SK-N-SH (cell line): ENCODE results near the gene TMEM26. TPM values are rescaled to one million over a fixed set of nuclear protein-coding genes. Genes with fewer than 3 reads are reported as not detected.

Experiments used
- CTCF ChIA-PET: fragments of 300-600, 350-600 bp; formaldehyde crosslinking; extraction: SDS; loops from one replicate; lab custom pipeline; 2021; lab: Yijun Ruan, JAX
- POLR2A ChIA-PET: fragments of 350-600 bp; sonication (Branson Sonifier 250); formaldehyde crosslinking; extraction: SDS; loops from one replicate; lab custom pipeline; 2020; ENCODE audit warnings: antibody characterized with exemption, inconsistent platforms; lab: Yijun Ruan, JAX
- DNase-seq: peaks from one replicate; pipeline ENCODE4 v3.0.0; 2012
- H2AFZ ChIP-seq: fragments of 200-600 bp; sonication (generic); 2 replicates; pipeline ENCODE4 v1.8.1; 2016; ENCODE audit warnings: antibody characterized with exemption, mild to moderate bottlenecking, low read depth
- H3F3A ChIP-seq: fragments of 200-600 bp; sonication (generic); replicated peaks from 2 replicates; pipeline ENCODE3; 2016; ENCODE audit warnings: antibody characterized with exemption, mild to moderate bottlenecking; ENCODE audit not compliant: insufficient read depth
- H3K27ac ChIP-seq, 2 experiments: fragments of 200-500 bp in 1 of 2; fragments of 200-600 bp in 1 of 2; sonication (Bioruptor generic) in 1 of 2; sonication (generic), shearing (Covaris generic) in 1 of 2; 2 replicates each; pipeline versions ENCODE4 v1.5.1 to v1.6.1; 2014 to 2016; ENCODE audit warnings: low read depth in 2 of 2, inconsistent platforms in 1 of 2, low read length in 1 of 2, mild to moderate bottlenecking in 1 of 2, mixed read lengths in 1 of 2
- H3K27me3 ChIP-seq: fragments of 200-600 bp; sonication (generic), shearing (Covaris generic); 2 replicates; pipeline ENCODE4 v1.6.1; 2016; ENCODE audit warnings: mixed run types; ENCODE audit not compliant: insufficient read depth
- H3K36me3 ChIP-seq, 2 experiments: fragments of 200-500 bp in 1 of 2; fragments of 200-600 bp in 1 of 2; sonication (Bioruptor generic) in 1 of 2; sonication (generic) in 1 of 2; replicated peaks in 1 of 2; 2 replicates each; pipeline versions ENCODE3 to v1.5.1; 2014 to 2016; ENCODE audit warnings: low read length in 1 of 2, mild to moderate bottlenecking in 1 of 2; ENCODE audit not compliant: insufficient read depth in 2 of 2, control insufficient read depth in 1 of 2
- H3K4me1 ChIP-seq, 2 experiments: fragments of 200-500 bp in 1 of 2; fragments of 200-600 bp in 1 of 2; sonication (Bioruptor generic) in 1 of 2; sonication (generic), shearing (Covaris generic) in 1 of 2; 2 replicates each; pipeline versions ENCODE4 v1.5.1 to v1.6.1; 2014 to 2016; ENCODE audit warnings: low read depth in 1 of 2, low read length in 1 of 2, mixed run types in 1 of 2; ENCODE audit not compliant: insufficient read depth in 2 of 2, control insufficient read depth in 1 of 2
- H3K4me2 ChIP-seq: fragments of 200-600 bp; sonication (generic), shearing (Covaris generic); 2 replicates; pipeline ENCODE4 v1.6.1; 2017; ENCODE audit warnings: mixed run types
- H3K4me3 ChIP-seq, 2 experiments: fragments of 200-500 bp in 1 of 2; fragments of 200-600 bp in 1 of 2; sonication (Bioruptor generic) in 1 of 2; sonication (generic), shearing (Covaris generic) in 1 of 2; 2 replicates each; pipeline versions ENCODE4 v1.5.1 to v1.8.1; 2014 to 2016; ENCODE audit warnings: low read depth in 2 of 2, inconsistent platforms in 1 of 2, low read length in 1 of 2, mild to moderate bottlenecking in 1 of 2, mixed read lengths in 1 of 2, moderate library complexity in 1 of 2
- H3K79me2 ChIP-seq: fragments of 200-600 bp; sonication (generic); 2 replicates; pipeline ENCODE4 v1.8.1; 2017; ENCODE audit warnings: mild to moderate bottlenecking; ENCODE audit not compliant: insufficient read depth
- H3K9ac ChIP-seq: fragments of 200-600 bp; sonication (generic); 2 replicates; pipeline ENCODE4 v1.6.1; 2017; ENCODE audit warnings: mixed run types
- H3K9me2 ChIP-seq: fragments of 200-600 bp; sonication (generic); 2 replicates; pipeline ENCODE4 v1.6.1; 2017; ENCODE audit warnings: mixed run types
- H3K9me3 ChIP-seq: fragments of 200-600 bp; sonication (generic); 2 replicates; pipeline ENCODE4 v1.6.1; 2017; ENCODE audit warnings: mixed run types, mild to moderate bottlenecking, moderate library complexity
- H4K20me1 ChIP-seq: fragments of 200-600 bp; sonication (generic); 2 replicates; pipeline ENCODE4 v1.6.1; 2017; ENCODE audit warnings: mild to moderate bottlenecking, mixed run types; ENCODE audit not compliant: insufficient read depth
- CHD2 ChIP-seq: fragments of 150-350 bp; IDR thresholded peaks from 2 replicates; pipeline ENCODE4 v1.6.1; 2018; ENCODE audit warnings: low read length; ENCODE audit not compliant: partially characterized antibody
- ELF1 ChIP-seq: IDR thresholded peaks from 2 replicates; pipeline ENCODE4 v1.4.0; 2012
- FOXJ3 ChIP-seq: sonication (generic); formaldehyde crosslinking; IDR thresholded peaks from 2 replicates; pipeline ENCODE4 v1.5.1; 2020; ENCODE audit warnings: mild to moderate bottlenecking, missing genetic modification reagents
- GABPA ChIP-seq: IDR thresholded peaks from 2 replicates; pipeline ENCODE4 v1.4.0; 2012; ENCODE audit warnings: low read depth, mild to moderate bottlenecking
- GATA2 ChIP-seq: sonication (generic); formaldehyde crosslinking; IDR thresholded peaks from 2 replicates; pipeline ENCODE4 v1.5.0; 2020; ENCODE audit warnings: mild to moderate bottlenecking, missing genetic modification reagents
- MEF2A ChIP-seq: IDR thresholded peaks from 2 replicates; pipeline ENCODE4 v1.4.0; 2012; ENCODE audit warnings: low read depth, borderline replicate concordance
- RFX5 ChIP-seq: IDR thresholded peaks from 2 replicates; pipeline ENCODE4 v1.6.1; 2012; ENCODE audit warnings: mild to moderate bottlenecking, improper control_type of control experiment, low read length
- RXRA ChIP-seq: IDR thresholded peaks from 2 replicates; pipeline ENCODE4 v1.4.0; 2012; ENCODE audit warnings: low read depth, mild to moderate bottlenecking, borderline replicate concordance
- SMC3 ChIP-seq: IDR thresholded peaks from 2 replicates; pipeline ENCODE4 v1.6.1; 2012; ENCODE audit warnings: low read depth, low read length, improper control_type of control experiment
- TAF1 ChIP-seq: IDR thresholded peaks from 2 replicates; pipeline ENCODE4 v1.6.1; 2012; ENCODE audit warnings: low read depth, mild to moderate bottlenecking, low read length, moderate library complexity, borderline replicate concordance
- TCF12 ChIP-seq: IDR thresholded peaks from 2 replicates; pipeline ENCODE4 v1.4.0; 2012
- WGBS: methylation state at CpG from one replicate; pipeline ENCODE4 v1.1.6; 2017; ENCODE audit warnings: low lambda C conversion rate; 5-methylcytosine and 5-hydroxymethylcytosine counted together
- polyA plus RNA-seq, 3 experiments: library from polyadenylated mRNA; depleted of rRNA; stranded (reverse); fragments of >200 nt; gene quantifications; 2 replicates each; pipeline ENCODE4 v1.2.3, GENCODE V29; 2012
- TF ChIP-seq, protein P1 (sequence below): IDR thresholded peaks from 2 replicates; pipeline ENCODE4; 2012
- TF ChIP-seq, protein P2 (sequence below): IDR thresholded peaks from 2 replicates; pipeline ENCODE4 v1.4.0; 2012; ENCODE audit warnings: low read depth
- TF ChIP-seq, protein P3 (sequence below): IDR thresholded peaks from 2 replicates; pipeline ENCODE4 v1.4.0; 2012; ENCODE audit warnings: low read depth, borderline replicate concordance
- TF ChIP-seq, protein P4 (sequence below): fragments of 200-600 bp; sonication (generic); IDR thresholded peaks from 2 replicates; pipeline ENCODE4 v1.6.1; 2017; ENCODE audit warnings: antibody characterized with exemption, mild to moderate bottlenecking, moderate library complexity

The TMEM26 gene
- polyA plus RNA-seq, 1 of the 3 experiments (the other 2 are of a cell fraction): 0.05 TPM

DNA sequence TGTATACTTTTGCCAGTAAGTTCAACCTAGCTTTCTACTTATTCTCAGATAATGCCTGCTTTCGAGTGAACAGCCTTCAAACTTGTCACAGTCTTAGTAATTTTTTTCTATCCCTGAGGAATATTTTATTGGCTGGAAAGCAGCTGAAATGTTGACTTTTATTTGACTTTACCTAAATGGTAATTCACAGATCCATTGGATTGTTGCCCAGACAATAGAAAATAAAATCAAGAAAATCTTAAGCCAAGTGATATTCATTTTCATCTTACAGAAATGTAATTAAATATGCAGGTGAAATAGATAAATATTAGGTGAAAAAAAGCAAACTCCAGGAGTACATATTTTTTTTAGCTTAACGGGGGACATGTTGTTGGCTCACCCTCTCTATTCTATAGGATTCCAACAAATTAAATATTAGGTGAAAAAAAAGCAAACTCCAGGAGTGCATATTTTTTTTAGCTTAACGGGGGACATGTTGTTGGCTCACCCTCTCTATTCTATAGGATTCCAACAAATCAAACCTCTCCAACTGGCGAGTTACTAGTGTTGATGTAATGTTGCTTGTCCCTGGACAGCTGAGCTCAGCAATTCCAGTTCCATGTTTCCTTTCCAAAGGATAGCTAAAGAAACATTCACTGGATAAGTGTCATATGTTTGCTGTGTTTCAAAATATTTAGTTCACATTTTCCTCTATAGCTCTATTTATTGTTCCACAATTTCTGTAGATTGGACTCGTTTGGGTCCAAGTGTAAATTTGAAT is 4.2 kb downstream of the TMEM26 start:
- Histone ChIP-seq H3K36me3 (no peaks in the 10 kb centered on the region), H3K4me2 (no peak overlapping the region), H3K79me2 (no peaks in the 10 kb centered on the region), H3K27me3 (no peaks in the 10 kb centered on the region), H3K9me2 (no peaks in the 10 kb centered on the region), H3K4me3 (no peak overlapping the region), H3K4me1 (peaks cover 0 to 12% of the 10 kb centered on the region in 2 experiments; a peak in 2 of 4 replicates), H3K27ac (no peak overlapping the region), H3K9me3 (no peaks in the 10 kb centered on the region), H3F3A (no peaks in the 10 kb centered on the region), H3K9ac (no peak overlapping the region), H4K20me1 (no peaks in the 10 kb centered on the region), H2AFZ (no peak overlapping the region)
- WGBS: 72% methylated on average over 5 of the region's 5 CpGs
- POLR2A ChIA-PET: no interaction called here
- CTCF ChIA-PET: no interaction called here
- TF ChIP-seq ELF1 (no peak), MEF2A (no peak), SMC3 (no peak), RXRA (no peak), GATA2 (CRISPR knock-in tag) (no peak), FOXJ3 (CRISPR knock-in tag) (no peak), RFX5 (no peak), CHD2 (no peak), TCF12 (no peak), GABPA (no peak), TAF1 (no peak)
- TF ChIP-seq, protein P1, sequence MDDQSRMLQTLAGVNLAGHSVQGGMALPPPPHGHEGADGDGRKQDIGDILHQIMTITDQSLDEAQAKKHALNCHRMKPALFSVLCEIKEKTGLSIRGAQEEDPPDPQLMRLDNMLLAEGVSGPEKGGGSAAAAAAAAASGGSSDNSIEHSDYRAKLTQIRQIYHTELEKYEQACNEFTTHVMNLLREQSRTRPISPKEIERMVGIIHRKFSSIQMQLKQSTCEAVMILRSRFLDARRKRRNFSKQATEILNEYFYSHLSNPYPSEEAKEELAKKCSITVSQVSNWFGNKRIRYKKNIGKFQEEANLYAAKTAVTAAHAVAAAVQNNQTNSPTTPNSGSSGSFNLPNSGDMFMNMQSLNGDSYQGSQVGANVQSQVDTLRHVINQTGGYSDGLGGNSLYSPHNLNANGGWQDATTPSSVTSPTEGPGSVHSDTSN: no peak
- TF ChIP-seq, protein P2, sequence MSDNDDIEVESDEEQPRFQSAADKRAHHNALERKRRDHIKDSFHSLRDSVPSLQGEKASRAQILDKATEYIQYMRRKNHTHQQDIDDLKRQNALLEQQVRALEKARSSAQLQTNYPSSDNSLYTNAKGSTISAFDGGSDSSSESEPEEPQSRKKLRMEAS: no peak
- TF ChIP-seq, protein P3, sequence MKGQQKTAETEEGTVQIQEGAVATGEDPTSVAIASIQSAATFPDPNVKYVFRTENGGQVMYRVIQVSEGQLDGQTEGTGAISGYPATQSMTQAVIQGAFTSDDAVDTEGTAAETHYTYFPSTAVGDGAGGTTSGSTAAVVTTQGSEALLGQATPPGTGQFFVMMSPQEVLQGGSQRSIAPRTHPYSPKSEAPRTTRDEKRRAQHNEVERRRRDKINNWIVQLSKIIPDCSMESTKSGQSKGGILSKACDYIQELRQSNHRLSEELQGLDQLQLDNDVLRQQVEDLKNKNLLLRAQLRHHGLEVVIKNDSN: no peak
- TF ChIP-seq, protein P4, sequence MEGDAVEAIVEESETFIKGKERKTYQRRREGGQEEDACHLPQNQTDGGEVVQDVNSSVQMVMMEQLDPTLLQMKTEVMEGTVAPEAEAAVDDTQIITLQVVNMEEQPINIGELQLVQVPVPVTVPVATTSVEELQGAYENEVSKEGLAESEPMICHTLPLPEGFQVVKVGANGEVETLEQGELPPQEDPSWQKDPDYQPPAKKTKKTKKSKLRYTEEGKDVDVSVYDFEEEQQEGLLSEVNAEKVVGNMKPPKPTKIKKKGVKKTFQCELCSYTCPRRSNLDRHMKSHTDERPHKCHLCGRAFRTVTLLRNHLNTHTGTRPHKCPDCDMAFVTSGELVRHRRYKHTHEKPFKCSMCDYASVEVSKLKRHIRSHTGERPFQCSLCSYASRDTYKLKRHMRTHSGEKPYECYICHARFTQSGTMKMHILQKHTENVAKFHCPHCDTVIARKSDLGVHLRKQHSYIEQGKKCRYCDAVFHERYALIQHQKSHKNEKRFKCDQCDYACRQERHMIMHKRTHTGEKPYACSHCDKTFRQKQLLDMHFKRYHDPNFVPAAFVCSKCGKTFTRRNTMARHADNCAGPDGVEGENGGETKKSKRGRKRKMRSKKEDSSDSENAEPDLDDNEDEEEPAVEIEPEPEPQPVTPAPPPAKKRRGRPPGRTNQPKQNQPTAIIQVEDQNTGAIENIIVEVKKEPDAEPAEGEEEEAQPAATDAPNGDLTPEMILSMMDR: no peak
- no peak for DNase-seq
